Stimulated activated CD8-positive, alpha-beta memory T cell treated with anti-CD3 and anti-CD28 coated beads, Interleukin-7, amount 100 ng/mL, for 4 hours (primary cell): ENCODE data around the gene CD4.

Experiments used
- DNase-seq, 2 donors: peaks; one replicate each; pipeline ENCODE4 v3.0.0-alpha.2; 2020; ENCODE audit warnings: low read depth in 2 of 2

CD4 gene

DNA sequence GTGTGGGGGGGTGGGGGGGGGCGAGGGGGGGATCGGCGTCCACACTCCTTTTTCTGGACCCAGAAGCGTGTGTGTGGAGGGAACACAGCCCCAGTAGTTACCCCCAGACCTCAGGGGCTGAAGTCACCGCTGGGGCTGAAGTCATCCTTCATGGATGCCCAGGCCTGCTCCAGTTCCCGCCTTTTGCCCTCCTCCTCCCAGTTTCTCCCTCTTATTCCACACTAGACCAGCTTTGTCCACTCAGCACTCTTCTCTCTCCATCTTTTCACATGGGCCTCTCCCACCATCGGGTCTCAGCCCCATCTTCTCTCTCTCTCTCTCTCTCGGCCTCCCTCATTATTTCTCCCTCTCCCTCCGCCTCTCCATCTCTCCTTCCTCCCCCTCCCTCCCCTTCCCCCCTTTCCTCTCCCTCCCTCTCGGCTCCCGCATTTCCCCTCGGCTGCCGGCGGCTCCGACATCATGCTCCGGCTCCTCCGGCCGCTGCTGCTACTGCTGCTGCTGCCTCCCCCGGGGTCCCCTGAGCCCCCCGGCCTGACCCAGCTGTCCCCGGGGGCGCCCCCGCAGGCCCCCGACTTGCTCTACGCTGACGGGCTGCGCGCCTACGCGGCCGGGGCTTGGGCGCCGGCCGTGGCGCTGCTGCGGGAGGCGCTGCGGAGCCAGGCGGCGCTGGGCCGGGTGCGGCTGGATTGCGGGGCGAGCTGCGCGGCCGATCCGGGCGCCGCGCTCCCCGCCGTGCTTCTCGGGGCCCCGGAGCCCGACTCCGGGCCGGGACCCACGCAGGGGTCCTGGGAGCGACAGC lies 38.9 kb downstream of the CD4 start, which contains the start of gene P3H3:
TSS of gene P3H3 (plus strand) at position 426 of the 799 bp plus-strand sequence. CDS start at position 460, 34 bp downstream.
- no peak for DNase-seq

DNA sequence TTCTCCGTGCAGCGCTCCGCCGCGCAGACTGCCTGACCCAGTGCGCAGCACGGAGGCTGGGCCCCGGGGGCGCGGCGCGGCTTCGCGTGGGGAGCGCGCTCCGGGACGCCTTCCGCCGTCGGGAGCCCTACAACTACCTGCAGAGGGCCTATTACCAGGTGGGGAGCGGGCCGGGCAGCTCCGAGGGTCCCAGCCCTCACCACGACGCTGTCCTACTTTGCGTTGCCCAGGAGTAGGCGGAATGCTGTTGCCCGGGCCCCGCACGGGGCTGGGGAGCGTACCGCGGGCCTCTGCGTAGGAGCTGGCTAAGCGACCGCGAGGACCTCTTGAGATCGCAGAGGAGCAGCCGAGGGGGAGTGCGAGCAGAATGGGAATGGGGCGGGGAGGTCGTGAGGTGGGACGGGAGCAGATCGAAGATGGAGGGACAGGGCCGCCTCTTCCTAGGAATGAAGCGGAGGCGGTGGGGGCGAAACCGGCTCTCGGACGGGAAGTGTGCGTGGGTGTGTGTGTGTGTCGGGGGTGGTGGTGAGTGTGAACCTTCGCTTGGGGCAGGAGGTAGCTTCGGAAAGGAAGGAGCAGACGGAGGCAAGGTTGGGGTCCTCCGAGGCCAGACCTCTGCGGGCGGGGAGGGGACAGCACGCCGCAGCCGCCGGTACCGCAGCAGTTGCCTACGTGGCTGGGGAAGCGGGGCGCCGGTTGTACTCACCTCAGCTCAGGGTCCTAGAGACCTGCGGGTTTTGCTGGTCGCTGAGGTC lies 39.6 kb downstream of the CD4 start:
- peak in 1 of 2 donors; percentile 35 for DNase-seq

DNA sequence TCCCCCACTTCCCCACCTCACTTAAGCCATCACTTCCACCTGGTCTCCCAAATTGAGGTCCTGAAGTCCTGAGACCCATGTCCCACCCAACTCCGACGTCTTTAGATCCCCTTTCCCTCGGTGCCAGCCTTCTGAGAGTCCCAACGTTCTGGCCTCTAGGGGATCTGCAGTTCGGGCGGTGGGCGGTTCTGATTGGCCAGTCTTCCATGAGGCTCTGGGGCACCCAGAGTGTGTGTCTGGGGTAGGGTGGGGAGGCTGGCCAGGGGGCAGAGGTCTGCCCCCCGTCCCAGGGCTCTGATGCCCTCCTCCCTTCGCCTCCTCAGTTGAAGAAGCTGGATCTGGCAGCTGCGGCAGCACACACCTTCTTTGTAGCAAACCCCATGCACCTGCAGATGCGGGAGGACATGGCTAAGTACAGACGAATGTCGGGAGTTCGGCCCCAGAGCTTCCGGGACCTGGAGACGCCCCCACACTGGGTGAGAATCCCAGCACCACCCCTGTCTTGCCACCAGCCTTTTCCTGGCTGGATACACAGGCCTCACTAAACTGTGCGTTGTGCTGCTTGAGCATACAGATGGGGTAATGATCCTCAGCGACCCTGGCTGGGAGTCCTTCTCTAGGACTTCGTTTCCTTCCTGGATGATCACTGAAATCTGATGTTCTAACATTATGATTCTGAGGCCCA lies 40.4 kb downstream of the CD4 start:
- no peak for DNase-seq

DNA sequence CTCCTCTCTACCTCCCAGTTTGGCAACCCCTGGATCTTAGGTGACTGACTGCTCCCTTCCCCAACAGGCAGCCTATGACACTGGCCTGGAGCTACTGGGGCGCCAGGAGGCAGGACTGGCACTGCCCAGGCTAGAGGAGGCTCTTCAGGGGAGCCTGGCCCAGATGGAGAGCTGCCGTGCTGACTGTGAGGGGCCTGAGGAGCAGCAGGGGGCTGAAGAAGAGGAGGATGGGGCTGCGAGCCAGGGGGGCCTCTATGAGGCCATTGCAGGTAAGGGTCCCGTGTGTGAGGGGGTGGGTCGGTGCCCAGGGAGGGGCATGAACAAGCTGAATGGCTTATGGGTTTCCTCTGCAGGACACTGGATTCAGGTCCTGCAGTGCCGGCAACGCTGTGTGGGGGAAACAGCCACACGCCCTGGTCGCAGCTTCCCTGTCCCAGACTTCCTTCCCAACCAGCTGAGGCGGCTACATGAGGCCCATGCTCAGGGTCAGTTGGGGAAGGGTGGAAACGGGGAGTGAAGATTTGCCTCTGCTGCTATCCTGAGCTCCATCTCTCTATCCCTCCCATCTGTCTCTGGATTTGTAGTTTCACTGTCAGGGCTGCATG lies 41.1 kb downstream of the CD4 start:
- DNase-seq = no peak

DNA sequence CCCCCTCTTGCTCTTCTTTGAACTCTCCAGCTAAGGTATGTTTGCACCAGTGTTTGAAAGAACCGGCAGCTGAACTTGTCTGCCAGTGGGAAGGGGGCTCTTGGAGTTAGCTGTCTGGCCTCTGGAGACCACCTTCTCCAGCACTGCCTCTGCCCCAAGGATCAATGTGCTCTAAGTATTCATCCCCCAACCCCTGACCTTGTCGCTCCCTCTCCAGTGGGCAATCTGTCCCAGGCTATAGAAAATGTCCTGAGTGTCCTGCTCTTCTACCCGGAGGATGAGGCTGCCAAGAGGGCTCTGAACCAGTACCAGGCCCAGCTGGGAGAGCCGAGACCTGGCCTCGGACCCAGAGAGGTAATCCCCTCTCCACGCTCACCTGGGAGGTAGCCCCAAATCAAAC lies 41.7 kb downstream of the CD4 start:
- no peak for DNase-seq

DNA sequence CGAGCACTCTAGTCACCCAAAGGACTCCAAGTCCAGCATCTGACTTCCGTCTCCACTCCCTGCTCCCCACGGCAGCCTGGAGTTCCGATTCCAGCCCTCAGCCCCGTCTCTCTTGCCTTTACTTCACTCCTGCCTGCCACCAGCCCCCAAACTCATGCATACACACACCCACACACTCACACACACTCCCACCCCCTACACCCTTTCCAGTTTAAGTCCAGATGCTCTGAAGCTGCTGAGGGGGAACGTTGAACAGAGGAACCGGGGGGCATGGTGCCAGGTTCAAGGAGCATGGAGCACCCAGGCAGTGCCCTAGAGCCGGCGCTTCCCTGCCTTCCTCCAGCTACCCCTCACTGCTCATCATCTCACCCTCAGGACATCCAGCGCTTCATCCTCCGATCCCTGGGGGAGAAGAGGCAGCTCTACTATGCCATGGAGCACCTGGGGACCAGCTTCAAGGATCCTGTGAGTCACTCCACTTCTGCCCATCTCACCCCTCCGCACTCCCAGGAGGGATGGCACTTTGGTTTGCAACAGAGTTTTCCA lies 42.2 kb downstream of the CD4 start:
- DNase-seq = no peak

DNA sequence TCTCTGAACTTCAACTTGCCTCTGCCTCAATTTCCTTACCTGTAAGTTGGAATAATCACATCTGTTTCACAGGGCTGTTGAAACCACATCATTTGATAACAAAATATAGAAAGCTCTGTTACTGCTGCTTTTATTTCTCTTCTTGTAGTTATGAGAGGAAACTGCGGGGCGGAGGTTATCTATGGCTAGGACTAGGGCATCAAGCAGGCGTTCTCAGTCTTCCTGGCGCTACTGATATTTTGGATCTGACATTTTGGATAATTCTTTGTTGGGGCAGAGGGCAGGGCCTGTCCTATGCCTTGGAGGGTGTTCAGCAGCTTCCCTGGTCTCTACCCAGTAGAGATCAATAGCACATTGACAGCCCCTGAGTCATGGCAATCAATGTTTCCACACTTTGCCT lies 42.8 kb downstream of the CD4 start:
- no peak for DNase-seq

DNA sequence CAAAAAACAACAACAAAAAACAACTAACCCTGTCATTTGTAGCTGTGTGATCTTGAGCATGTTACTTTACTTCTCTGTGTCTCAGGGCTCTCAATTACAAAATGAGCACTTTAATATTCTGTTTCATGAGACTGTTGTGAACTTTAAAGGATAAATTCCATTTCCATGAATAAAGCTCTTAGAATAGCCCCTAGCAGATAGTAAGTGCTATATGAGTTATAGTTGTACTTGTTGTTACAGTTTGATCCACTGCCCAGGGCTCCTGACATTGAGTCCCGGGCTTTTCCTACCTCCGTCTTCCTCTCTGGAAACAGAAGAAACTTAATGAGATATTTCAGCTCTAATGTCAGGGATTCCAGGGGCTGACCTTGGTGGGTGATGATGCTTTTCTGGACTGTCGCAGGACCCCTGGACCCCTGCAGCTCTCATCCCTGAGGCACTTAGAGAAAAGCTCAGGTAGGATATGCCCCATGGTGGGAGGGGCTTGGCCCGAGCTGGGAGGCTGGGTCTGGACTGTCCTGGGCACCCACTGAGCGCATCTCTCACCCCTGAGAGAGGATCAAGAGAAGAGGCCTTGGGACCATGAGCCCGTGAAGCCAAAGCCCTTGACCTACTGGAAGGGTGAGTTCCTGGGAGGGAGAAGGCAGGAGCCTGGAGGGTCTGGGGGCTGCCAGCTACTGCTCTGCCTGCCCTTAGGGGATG lies 44.0 kb downstream of the CD4 start:
- DNase-seq = no peak

DNA sequence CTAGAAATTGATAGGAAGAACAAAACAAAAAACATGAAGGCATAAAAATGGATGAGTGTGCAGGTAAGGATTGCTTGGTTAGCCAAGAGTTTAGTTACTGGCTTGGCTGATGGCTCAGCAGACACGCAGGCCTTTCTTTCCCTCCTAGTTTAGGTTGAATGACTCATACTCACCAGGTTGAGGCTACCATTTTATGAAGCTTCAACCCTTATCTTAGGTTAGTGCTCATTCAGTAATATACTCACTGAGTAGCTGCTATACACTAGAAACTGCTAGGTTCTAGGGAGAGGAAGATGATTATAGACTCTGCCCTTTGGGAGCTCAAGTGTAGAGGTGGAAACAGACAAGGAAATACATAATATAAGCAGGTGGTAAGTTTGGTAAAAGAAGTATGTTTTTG lies 44.9 kb downstream of the CD4 start:
- DNase-seq = no peak

DNA sequence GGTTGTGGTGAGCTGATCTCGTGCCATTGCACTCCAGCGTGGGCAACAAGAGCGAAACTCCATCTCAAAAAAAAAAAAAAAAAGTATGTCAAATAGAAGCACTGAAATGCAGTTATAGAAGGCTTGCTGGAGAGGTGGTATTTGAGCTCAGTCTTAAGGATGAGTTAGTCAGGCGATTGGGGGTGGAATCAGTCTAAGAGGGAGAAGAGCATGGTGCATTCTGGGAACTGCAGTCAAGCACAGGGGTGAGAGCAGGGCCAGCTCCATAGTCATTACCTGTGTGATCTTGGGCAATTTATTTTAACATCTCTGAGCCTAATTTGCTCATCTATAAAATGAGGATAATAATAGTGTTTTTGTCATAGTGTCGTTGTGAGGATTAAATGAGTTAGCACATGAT lies 45.5 kb downstream of the CD4 start:
- no peak for DNase-seq

DNA sequence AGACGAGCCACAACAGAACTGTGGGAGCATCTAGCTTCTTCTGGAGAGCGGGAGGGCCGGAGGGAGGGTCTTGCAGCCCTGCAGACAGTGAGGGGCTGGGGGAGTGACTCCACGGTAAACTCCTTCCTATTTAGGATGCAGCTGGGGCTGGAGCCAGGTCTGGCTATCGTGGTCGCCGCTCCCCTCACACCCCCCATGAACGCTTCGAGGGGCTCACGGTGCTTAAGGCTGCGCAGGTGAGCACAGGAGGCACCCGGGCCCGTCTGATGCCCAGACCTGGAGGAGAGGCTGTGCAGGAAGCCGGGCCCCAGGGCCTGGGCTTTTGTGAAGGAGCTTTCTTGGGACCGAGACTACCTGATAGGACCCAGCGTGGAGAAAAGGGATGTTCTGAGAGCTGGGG lies 47.5 kb downstream of the CD4 start:
- no peak for DNase-seq

DNA sequence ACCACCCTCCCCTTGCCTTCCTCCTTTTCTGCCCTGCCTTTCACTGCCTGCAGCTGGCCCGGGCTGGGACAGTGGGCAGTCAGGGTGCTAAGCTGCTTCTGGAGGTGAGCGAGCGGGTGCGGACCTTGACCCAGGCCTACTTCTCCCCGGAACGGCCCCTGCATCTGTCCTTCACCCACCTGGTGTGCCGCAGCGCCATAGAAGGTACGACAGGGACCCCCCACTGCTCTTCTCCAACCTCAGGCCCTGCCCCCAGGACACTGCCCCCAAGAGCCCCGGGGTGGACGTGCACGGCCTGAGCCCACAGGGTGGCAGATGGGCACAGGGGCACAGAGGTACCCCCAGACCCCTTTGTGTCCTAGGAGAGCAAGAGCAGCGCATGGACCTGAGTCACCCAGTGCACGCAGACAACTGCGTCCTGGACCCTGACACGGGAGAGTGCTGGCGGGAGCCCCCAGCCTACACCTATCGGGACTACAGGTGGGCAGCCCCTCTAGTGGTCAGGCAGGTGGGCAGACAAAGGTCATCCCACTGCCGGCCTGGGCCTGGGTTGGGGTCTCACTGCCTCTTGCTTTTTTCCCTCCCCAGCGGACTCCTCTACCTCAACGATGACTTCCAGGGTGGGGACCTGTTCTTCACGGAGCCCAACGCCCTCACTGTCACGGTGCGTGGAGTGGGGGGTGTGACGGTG lies 48.2 kb downstream of the CD4 start:
- no peak for DNase-seq

DNA sequence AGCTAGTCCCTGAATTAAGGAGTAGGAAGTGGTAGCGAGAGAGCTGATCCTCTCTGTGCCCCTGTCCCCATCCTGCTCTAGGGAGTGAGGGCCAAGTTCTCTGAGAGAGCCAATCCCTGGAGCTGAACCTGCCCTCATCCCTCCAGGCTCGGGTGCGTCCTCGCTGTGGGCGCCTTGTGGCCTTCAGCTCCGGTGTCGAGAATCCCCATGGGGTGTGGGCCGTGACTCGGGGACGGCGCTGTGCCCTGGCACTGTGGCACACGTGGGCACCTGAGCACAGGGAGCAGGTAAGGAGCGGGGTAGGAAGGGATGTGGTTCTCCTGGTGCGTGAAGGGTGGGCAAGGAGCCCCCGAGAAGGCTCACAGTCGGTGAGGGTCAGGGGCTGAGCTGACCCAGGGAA lies 49.5 kb downstream of the CD4 start:
- DNase-seq = no peak

DNA sequence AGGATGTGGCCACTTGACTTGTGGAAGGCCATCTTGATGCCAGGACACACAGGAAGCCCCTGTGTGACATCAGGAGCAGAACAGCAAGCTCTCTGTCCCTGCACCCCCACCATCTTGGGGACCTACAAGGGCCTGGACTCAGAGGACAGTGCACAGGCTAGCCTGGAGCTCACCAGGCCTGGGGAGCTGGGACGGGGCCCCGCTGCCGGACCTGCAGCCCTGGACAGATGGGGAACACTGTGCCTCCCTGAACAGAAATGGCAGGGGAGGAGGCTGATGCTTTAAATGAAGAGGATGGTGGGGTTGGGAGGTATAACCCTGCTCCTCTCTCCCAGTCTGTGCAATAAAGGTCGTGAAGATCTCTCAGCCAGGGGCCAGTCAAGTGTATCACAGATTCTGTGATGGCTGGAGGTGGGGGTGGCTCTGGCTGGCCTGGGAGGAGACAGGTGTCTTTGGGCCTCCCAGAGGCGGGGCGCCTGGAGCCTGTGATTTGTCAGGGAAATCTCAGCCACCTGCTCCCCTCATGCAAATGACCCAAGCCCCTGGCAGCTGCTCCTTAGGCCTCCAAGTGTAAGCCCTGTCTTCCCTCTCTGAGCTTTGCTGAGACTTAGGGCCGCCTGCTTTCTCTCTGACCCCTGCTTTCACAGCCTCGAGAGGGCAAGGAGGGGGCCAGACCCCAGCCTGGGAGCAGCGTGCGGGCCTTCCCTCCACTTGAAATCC lies 50.3 kb downstream of the CD4 start:
- no peak for DNase-seq

DNA sequence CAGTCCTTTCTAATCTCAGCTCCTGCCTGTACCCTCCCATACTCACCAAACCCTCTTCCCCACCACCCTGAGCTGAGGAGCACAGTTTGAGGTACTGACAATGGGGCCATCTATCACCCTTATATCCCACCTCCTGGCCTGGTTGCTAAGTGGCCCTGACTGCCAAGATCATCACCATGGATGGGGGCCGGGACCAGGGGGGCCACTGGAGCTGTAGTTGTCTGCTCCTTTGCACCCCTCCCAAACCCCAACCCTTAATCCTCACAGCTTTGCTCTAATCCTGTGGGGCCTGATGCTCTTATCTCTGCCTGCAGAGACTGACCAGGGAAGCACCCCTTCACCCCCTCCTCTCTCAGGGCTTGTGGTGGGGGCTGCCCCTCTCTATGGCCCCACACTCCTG lies 51.0 kb downstream of the CD4 start:
- DNase-seq = no peak

DNA sequence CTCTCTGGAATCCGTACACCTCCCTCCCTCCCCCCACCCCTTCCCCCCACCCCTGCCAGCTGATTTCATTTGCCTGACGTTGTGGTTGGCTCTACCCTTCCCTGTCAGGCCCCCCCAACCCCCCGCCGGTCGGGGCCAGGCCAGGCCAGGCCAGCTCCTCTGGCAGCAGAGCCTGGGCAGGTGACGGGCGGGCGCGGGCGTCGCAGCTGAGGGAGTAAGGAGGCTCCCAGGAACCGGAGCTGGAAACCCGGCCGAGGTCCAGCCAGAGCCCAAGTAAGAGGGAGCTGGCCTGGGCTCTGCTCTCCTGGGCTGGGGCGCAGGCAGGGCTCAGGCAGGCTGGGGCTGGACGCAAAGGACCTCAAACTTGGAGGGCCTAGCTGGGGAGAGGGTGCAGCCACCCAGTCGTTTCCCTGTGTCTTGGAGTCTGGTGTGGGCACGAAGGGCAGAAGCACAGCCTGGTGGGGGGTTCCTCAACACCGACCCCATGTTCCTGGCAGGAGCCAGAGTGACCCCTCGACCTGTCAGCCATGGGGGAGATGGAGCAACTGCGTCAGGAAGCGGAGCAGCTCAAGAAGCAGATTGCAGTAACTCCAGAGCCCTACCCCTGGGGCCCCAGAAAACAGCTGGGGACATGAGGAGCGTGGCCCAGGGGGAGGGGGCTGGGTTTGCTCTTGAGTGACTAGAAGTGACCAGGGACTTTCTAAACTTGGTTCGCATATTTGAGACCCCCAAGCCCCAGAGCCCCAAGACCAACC lies 51.6 kb downstream of the CD4 start, which contains the start of gene GNB3:
TSS of gene GNB3 (plus strand) at position 165 of the 755 bp plus-strand sequence. CDS start at position 528, 363 bp downstream.
- no peak for DNase-seq

DNA sequence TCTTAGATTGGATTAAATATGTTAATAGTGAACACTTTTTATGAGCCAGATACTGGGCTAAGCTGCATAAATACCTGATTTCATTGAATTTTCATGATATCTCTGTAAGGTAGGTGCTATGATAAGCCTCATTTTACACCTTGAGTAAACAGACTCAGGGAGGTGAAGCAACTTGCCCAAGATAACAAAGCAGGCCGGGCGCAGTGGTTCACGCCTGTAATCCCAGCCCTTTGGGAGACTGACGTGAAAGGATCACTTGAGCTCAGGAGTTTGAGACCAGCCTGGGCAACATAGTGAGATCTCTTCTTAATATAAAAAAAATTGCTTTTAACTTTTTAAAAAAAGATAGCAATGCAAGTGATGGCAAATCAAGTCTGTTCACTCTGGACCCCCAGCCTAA lies 52.7 kb downstream of the CD4 start:
- DNase-seq = no peak

DNA sequence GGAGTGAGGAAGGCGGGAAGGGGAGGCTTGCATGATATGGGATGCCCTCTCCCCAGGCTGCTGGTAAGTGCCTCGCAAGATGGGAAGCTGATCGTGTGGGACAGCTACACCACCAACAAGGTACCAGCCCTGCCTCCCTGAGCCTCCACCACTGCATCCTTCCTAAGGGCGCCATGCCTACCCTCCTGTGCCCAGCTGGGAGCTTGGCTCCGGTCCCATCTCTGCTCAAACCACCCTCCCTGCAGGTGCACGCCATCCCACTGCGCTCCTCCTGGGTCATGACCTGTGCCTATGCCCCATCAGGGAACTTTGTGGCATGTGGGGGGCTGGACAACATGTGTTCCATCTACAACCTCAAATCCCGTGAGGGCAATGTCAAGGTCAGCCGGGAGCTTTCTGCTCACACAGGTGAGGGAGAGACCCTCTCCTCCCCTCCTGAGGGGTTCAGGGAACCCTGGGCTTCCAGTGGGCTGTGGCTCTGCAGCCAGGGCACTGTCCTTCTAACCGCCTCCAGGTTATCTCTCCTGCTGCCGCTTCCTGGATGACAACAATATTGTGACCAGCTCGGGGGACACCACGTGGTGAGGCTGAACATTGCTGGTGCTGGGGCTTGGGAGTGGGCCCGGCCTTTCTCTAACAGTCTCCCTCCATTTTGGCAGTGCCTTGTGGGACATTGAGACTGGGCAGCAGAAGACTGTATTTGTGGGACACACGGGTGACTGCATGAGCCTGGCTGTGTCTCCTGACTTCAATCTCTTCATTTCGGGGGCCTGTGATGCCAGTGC lies 54.0 kb downstream of the CD4 start:
- DNase-seq = no peak
